Measurements from ENCODE around the gene NDRG4. TPM values are rescaled to one million over a fixed set of nuclear protein-coding genes. Genes with fewer than 3 reads are reported as not detected.

Gene NDRG4
- total and polyA plus RNA-seq, 2 of the 13 experiments (the other 11 are each of a cell fraction or from before 2014, with no cell fraction given) = 1.7 to 2.7 TPM

DNA sequence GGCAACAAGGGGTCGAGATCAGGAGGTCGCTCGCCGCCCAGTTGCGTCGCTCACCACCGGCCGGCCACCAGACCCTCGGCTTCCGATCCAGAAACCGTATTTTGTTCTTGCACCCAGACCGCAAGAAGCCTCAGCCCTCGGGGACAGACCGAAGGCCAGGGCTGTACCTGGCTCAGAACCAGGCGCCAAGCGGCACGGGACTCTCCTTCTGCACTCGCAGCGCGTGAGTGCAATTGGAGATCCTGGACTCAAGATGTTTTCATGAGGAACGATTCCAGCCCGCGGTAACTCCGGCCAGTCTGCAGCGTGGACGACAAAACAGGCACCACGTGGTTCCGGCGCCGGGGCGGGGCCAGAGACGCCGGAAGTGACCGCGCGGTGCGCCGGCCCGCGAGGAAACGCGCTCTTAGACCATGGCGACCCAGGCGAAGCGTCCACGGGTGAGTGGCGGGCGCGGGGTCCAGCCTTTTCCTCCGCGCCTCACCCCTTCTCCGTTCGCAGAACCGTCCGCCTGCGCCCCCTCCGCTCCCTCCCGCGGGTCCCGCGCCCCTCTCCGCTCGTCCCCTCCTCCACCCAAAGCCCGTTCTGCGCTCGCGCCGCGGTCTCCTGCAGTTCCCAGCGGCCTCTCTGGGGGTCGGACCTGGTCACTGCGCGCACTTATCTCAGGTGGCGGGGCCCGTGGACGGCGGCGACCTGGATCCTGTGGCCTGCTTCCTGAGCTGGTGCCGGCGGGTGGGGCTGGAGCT, 15.4 kb downstream of the NDRG4 start, which contains the start of gene SETD6 (continued):
- TF ChIP-seq, protein P1, sequence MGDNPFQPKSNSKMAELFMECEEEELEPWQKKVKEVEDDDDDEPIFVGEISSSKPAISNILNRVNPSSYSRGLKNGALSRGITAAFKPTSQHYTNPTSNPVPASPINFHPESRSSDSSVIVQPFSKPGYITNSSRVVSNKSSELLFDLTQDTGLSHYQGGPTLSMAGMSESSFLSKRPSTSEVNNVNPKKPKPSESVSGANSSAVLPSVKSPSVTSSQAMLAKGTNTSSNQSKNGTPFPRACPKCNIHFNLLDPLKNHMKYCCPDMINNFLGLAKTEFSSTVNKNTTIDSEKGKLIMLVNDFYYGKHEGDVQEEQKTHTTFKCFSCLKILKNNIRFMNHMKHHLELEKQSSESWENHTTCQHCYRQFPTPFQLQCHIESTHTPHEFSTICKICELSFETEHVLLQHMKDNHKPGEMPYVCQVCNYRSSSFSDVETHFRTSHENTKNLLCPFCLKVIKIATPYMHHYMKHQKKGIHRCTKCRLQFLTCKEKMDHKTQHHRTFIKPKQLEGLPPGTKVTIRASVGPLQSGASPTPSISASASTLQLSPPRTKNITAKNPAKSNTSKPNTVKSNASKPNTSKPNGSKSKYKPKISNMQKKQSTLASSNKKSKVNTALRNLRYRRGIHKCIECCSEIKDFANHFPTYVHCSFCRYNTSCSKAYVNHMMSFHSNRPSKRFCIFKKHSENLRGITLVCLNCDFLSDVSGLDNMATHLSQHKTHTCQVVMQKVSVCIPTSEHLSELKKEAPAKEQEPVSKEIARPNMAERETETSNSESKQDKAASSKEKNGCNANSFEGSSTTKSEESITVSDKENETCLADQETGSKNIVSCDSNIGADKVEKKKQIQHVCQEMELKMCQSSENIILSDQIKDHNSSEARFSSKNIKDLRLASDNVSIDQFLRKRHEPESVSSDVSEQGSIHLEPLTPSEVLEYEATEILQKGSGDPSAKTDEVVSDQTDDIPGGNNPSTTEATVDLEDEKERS (CRISPR knock-in tag; IDR thresholded peaks at IDR 0.05) = peak; percentile 96
- TF ChIP-seq FOXM1 (CRISPR knock-in tag; IDR thresholded peaks at IDR 0.05) (no peak), RELA (CRISPR knock-in tag; IDR thresholded peaks at IDR 0.05) (no peak), ZNF678 (CRISPR knock-in tag; IDR thresholded peaks at IDR 0.05) (peak; percentile 93; the same call in 1 of the 2 replicates), ZNF205 (CRISPR knock-in tag; IDR thresholded peaks at IDR 0.05) (peak; percentile 63), ZNF20 (CRISPR knock-in tag; IDR thresholded peaks at IDR 0.05) (no peak; the same call in 1 of the 2 replicates), SMC3 (IDR thresholded peaks at IDR 0.05; ENCODE audit: low read length) (no peak), MTF2 (CRISPR knock-in tag; IDR thresholded peaks at IDR 0.05; ENCODE audit: borderline replicate concordance) (no peak; the same call in 1 of the 2 replicates), NCOA1 (CRISPR knock-in tag; IDR thresholded peaks at IDR 0.05) (0 out of 2 replicates have a peak, but pooled peaks have one; percentile 40), PHB2 (IDR thresholded peaks at IDR 0.05; ENCODE audit: partially characterized antibody) (no peak), ZBTB4 (CRISPR knock-in tag; IDR thresholded peaks at IDR 0.05; ENCODE audit: borderline replicate concordance) (peak; percentile 92; the same call in 1 of the 2 replicates), ISL2 (CRISPR knock-in tag; IDR thresholded peaks at IDR 0.05) (peak; percentile 70), ZBTB3 (CRISPR knock-in tag; IDR thresholded peaks at IDR 0.05; ENCODE audit: borderline replicate concordance, low read depth) (no peak), ZNF788 (CRISPR knock-in tag; IDR thresholded peaks at IDR 0.05; ENCODE audit: borderline replicate concordance) (peak; percentile 90), ARNTL (CRISPR knock-in tag; IDR thresholded peaks at IDR 0.05) (peak; percentile 90), POLR2AphosphoS2 (IDR thresholded peaks at IDR 0.05; ENCODE audit: low read depth, low read length) (no peak), SAP130 (CRISPR knock-in tag; IDR thresholded peaks at IDR 0.05; ENCODE audit: low read depth) (peak; percentile 100), ZNF740 (CRISPR knock-in tag; IDR thresholded peaks at IDR 0.05) (peak; percentile 19; the same call in 1 of the 2 replicates), ZNF292 (CRISPR knock-in tag; IDR thresholded peaks at IDR 0.05; ENCODE audit: borderline replicate concordance, low read depth) (no peak), IRX3 (CRISPR knock-in tag; IDR thresholded peaks at IDR 0.05; ENCODE audit: borderline replicate concordance, low read depth) (peak; percentile 69; the same call in 1 of the 2 replicates), ZNF570 (CRISPR knock-in tag; IDR thresholded peaks at IDR 0.05; ENCODE audit: borderline replicate concordance) (no peak), KDM1A (CRISPR knock-in tag; IDR thresholded peaks at IDR 0.05) (no peak), KLF16 (CRISPR knock-in tag; IDR thresholded peaks at IDR 0.05) (peak in 1 of 2 experiments; percentile 98; a peak in 2 of 4 replicates), PTBP1 (IDR thresholded peaks at IDR 0.05; ENCODE audit: low read depth, low read length, poor library complexity, severe bottlenecking) (no peak)
